ENCODE results near the gene SYNDIG1. TPM values are rescaled to one million over a fixed set of nuclear protein-coding genes. Genes with fewer than 3 reads are reported as not detected.

SYNDIG1 gene
- polyA plus RNA-seq, 2 of the 4 experiments (the other 2 are of a cell fraction), result 0.96 to 2.6 TPM

- no peak for TF ChIP-seq E2F6 (IDR thresholded peaks at IDR 0.05; ENCODE audit: borderline replicate concordance, low read depth)
- TF ChIP-seq MAZ (IDR thresholded peaks at IDR 0.05; ENCODE audit: borderline replicate concordance, low read depth, low read length), result no peak
- TF ChIP-seq HMGXB4 (CRISPR knock-in tag; IDR thresholded peaks at IDR 0.05; ENCODE audit: borderline replicate concordance), result no peak
- no peak for TF ChIP-seq RAD21 (conservative IDR thresholded peaks at IDR 0.05 in 1 of 2, IDR thresholded peaks at IDR 0.05 in 1 of 2)
Measured at GRCh38 chr20:24658920-24659660, 189.7 kb downstream of the SYNDIG1 start (continued).

GRCh38 chr20:24659835-24660234, 190.4 kb downstream of the SYNDIG1 start:
- ChIA-PET CTCF (interaction anchor here (1.1 kb wide), 1 partner anchor 13 kb away, joined by 3 read pairs; no protein-coding TSS in a partner anchor), POLR2A (no interaction called here)
- DNase-seq (ENCODE audit: low read depth in 1 of 2, low spot score in 1 of 2) (no peak), FAIRE-seq (no peak), ATAC-seq (no peak)
- WGBS (ENCODE audit: missing lambda C conversion rate), result 86% methylated on average over 6 of the region's 6 CpGs
- TF ChIP-seq HDAC2 (IDR thresholded peaks at IDR 0.05), result no peak
- no peak overlapping the region for H3K4me3 ChIP-seq
- H3K4me1 ChIP-seq, result peaks cover 12% of the 10 kb centered on the region
- no peak overlapping the region for H3K4me2 ChIP-seq
- H3K27ac ChIP-seq, result no peak overlapping the region
- H3K9me3 ChIP-seq, result no peaks in the 10 kb centered on the region

- 90% methylated on average over 8 of the region's 8 CpGs for WGBS (ENCODE audit: missing lambda C conversion rate)
- no peak for FAIRE-seq
Measured at GRCh38 chr20:24660651-24661050, 191.2 kb downstream of the SYNDIG1 start.

GRCh38 chr20:24661255-24661654, 191.8 kb downstream of the SYNDIG1 start:
- no peak for DNase-seq (ENCODE audit: low read depth in 1 of 2, low spot score in 1 of 2)
- no peak for TF ChIP-seq SREBF2 (IDR thresholded peaks at IDR 0.05)
- TF ChIP-seq HES2 (IDR thresholded peaks at IDR 0.05), result no peak
- no peak for TF ChIP-seq ATOH8 (CRISPR knock-in tag; IDR thresholded peaks at IDR 0.05; ENCODE audit: low read depth)
- no peak for TF ChIP-seq RNF2 (IDR thresholded peaks at IDR 0.05; ENCODE audit: borderline replicate concordance, low read depth)
- TF ChIP-seq CBX8 (IDR thresholded peaks at IDR 0.05), result no peak
- no peak for TF ChIP-seq EHF (CRISPR knock-in tag; IDR thresholded peaks at IDR 0.05)
- no peak for TF ChIP-seq ZNF302 (CRISPR knock-in tag; IDR thresholded peaks at IDR 0.05)
- TF ChIP-seq MAFK (IDR thresholded peaks at IDR 0.05; ENCODE audit: partially characterized antibody), result no peak
- TF ChIP-seq HEYL (CRISPR knock-in tag; IDR thresholded peaks at IDR 0.05), result no peak
- TF ChIP-seq JUNB (IDR thresholded peaks at IDR 0.05), result no peak
- TF ChIP-seq RAD21 (conservative IDR thresholded peaks at IDR 0.05 in 1 of 2, IDR thresholded peaks at IDR 0.05 in 1 of 2), result no peak
- no peak for TF ChIP-seq PHF8 (IDR thresholded peaks at IDR 0.05; ENCODE audit: borderline replicate concordance, low read depth)
- TF ChIP-seq GATA3 (IDR thresholded peaks at IDR 0.05; ENCODE audit: borderline replicate concordance), result no peak
- ATAC-seq, result no peak
- CTCF ChIA-PET, result interaction anchor here (0.9 to 2.7 kb wide), 2 partner anchors 12 to 42 kb away, joined by 4 to 14 read pairs; no protein-coding TSS in a partner anchor
- 7% methylated on average over 1 of the region's 1 CpG for WGBS (ENCODE audit: missing lambda C conversion rate)
- POLR2A ChIA-PET, result no interaction called here
- Histone ChIP-seq H3K27ac (no peak overlapping the region), H3K4me1 (peaks cover 12% of the 10 kb centered on the region), H3K9me3 (no peaks in the 10 kb centered on the region), H3K4me3 (no peak overlapping the region), H3K4me2 (no peak overlapping the region)
- FAIRE-seq, result no peak

More at GRCh38 chr20:24660651-24661050, 191.2 kb downstream of the SYNDIG1 start:
- H3K4me2 ChIP-seq, result no peak overlapping the region
- no peaks in the 10 kb centered on the region for H3K9me3 ChIP-seq
- TF ChIP-seq RCOR1 (IDR thresholded peaks at IDR 0.05; ENCODE audit: low read depth, low read length), result no peak
- TF ChIP-seq ATOH8 (CRISPR knock-in tag; IDR thresholded peaks at IDR 0.05; ENCODE audit: low read depth), result no peak
- TF ChIP-seq NFE2L2 (conservative IDR thresholded peaks at IDR 0.05; ENCODE audit: low read length), result no peak
- POLR2A ChIA-PET, result no interaction called here
- ATAC-seq (no peak), DNase-seq (ENCODE audit: low read depth in 1 of 2, low spot score in 1 of 2) (no peak)
- H3K4me1 ChIP-seq, result peaks cover 12% of the 10 kb centered on the region
- CTCF ChIA-PET, result interaction anchor here (0.9 kb wide), 1 partner anchor 43 kb away, joined by 4 read pairs; no protein-coding TSS in a partner anchor
- no peak overlapping the region for H3K27ac ChIP-seq
- H3K4me3 ChIP-seq, result no peak overlapping the region
